Lower leg skin (tissue), 4 donors: ENCODE data around the gene ZIC5. TPM values are rescaled to one million over a fixed set of nuclear protein-coding genes. Genes with fewer than 3 reads are reported as not detected.

Source experiments
- DNase-seq, 2 donors: peaks; one replicate each; pipeline ENCODE4 v3.0.0-alpha.2; 2019; ENCODE audit warnings: low spot score in 2 of 2
- H3K4me3 ChIP-seq: fragments of 200-600 bp; sonication (generic); 2 replicates; pipeline ENCODE4 v1.5.1; 2017; ENCODE audit warnings: mild to moderate bottlenecking, low read depth; ENCODE audit not compliant: poor library complexity, severe bottlenecking
- POLR2A ChIP-seq, 2 donors: fragments of 450-650 bp; IDR thresholded peaks; one replicate each; pipeline ENCODE4 v1.6.1; 2016 to 2017; ENCODE audit warnings: antibody characterized with exemption in 2 of 2, mild to moderate bottlenecking in 1 of 2, moderate library complexity in 1 of 2
- WGBS, 2 donors: methylation state at CpG; one replicate each; pipeline ENCODE4 v1.1.5; 2018; 5-methylcytosine and 5-hydroxymethylcytosine counted together
- intact Hi-C: fragments of 100-400 bp; cut with DNase I; formaldehyde crosslinking; loops from one replicate; pipeline ENCODE4 v1.15.0; 2023; ENCODE audit warnings: low total_unique reads
- total RNA-seq, 4 donors: library from RNA; depleted of rRNA; stranded (reverse); fragments of >200 nt; gene quantifications; one replicate each; pipeline ENCODE4 v1.1.0, GENCODE V29; 2016
- TF ChIP-seq, protein P1 (sequence below), 3 donors: fragments of 450-650 bp; IDR thresholded peaks; one replicate each; pipeline ENCODE4 v1.5.1; 2016; ENCODE audit warnings: antibody characterized with exemption in 3 of 3, mild to moderate bottlenecking in 3 of 3, moderate library complexity in 2 of 3

Gene ZIC5
- total RNA-seq, 4 donors from 2014 or later: not detected

DNA sequence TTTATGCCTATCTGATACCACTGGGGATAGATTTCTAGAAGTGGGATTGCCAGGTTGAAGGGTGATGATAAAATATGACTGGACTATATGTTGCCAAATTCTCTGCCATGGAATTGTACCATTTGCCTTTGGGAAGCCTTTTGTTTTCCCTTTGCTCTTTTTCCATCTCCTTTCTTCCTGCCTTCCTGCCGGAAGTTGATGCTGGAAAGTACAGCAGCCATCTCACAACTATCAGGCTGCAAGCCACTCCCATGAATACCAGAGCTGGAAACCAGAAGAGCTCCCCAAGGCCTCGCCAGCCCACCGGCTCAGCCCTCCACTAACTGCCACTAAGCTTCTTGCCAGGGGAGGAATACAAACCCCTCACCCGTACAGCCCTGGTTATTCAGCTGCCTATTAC is 29.7 kb downstream of the ZIC5 start:
- intact Hi-C loops: no loop called here
- DNase-seq: no peak
- WGBS, 2 donors: 65 to 71% methylated on average over 4 of the region's 4 CpGs
- TF ChIP-seq, protein P1, sequence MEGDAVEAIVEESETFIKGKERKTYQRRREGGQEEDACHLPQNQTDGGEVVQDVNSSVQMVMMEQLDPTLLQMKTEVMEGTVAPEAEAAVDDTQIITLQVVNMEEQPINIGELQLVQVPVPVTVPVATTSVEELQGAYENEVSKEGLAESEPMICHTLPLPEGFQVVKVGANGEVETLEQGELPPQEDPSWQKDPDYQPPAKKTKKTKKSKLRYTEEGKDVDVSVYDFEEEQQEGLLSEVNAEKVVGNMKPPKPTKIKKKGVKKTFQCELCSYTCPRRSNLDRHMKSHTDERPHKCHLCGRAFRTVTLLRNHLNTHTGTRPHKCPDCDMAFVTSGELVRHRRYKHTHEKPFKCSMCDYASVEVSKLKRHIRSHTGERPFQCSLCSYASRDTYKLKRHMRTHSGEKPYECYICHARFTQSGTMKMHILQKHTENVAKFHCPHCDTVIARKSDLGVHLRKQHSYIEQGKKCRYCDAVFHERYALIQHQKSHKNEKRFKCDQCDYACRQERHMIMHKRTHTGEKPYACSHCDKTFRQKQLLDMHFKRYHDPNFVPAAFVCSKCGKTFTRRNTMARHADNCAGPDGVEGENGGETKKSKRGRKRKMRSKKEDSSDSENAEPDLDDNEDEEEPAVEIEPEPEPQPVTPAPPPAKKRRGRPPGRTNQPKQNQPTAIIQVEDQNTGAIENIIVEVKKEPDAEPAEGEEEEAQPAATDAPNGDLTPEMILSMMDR (IDR thresholded peaks at IDR 0.05): no peak
- TF ChIP-seq POLR2A (IDR thresholded peaks at IDR 0.05): no peak
- H3K4me3 ChIP-seq: no peak overlapping the region

DNA sequence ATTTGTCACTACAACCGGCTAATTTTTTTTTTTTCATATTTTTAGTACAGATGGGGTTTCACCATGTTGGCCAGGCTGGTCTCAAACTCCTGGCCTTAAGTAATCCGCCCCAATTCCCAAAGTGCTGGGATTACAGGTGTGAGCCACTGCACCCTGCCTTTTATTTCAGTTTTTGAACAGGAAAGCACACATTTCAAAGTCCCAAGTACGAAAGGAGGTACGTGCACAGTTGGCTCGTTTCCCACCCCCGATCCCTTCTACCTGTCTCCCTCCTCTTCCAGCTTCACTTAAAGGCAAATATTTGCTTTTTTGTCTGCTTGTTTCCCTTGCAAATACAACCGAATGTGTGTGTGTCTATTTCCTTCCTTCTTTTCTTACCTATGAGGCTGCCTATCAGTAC is 30.5 kb downstream of the ZIC5 start:
- intact Hi-C loops: no loop called here
- DNase-seq: no peak
- no peak overlapping the region for H3K4me3 ChIP-seq
- WGBS, 2 donors: 55 to 62% methylated on average over 7 of the region's 7 CpGs
- TF ChIP-seq, protein P1 (IDR thresholded peaks at IDR 0.05): no peak

DNA sequence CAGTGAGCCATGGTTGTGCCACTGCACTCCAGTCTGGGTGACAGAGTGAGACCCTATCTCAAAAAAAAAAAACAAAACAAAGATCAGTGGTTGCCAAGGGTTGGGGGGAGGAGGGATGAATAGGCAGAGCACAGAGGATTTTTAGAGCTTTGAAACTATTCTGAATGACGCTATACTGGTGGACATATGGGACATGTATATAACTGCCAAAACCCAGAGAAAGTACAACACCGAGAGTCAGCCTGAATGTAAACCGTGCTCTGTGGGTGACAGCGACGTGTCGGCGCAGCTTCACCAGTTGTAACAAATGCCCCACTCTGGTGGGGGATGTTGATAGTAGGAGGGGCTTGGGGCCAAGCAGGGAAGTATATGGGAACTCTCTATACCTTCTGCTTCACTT is 32.9 kb downstream of the ZIC5 start:
- DNase-seq: no peak
- no peak overlapping the region for H3K4me3 ChIP-seq
- intact Hi-C loops: no loop called here
- 62 to 69% methylated on average over 7 of the region's 7 CpGs for WGBS, 2 donors
- TF ChIP-seq, protein P1 (IDR thresholded peaks at IDR 0.05): no peak
- no peak for TF ChIP-seq POLR2A (IDR thresholded peaks at IDR 0.05)

DNA sequence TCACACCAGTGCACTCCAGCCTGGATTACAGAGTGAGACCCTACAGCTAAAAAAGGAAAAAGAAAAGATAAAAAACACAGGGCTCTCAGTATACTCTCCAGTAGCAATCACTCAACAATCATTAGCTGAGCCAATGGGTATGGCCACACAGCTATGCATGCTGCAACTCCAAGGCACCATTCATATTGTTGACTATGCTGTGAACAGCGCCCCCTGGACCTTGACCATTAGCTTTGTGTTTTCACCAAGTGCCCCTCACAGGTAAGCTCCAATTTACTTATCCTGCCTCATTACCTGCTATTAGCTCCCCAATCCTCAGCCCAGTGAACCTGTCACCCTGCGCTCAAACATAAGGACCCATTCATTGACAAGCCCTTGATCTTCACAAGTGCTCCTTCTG is 35.8 kb downstream of the ZIC5 start:
- TF ChIP-seq, protein P1 (IDR thresholded peaks at IDR 0.05): no peak
- no peak for TF ChIP-seq POLR2A (IDR thresholded peaks at IDR 0.05)
- WGBS, 2 donors: 50 to 91% methylated on average over 2 of the region's 2 CpGs
- intact Hi-C loops: no loop called here

DNA sequence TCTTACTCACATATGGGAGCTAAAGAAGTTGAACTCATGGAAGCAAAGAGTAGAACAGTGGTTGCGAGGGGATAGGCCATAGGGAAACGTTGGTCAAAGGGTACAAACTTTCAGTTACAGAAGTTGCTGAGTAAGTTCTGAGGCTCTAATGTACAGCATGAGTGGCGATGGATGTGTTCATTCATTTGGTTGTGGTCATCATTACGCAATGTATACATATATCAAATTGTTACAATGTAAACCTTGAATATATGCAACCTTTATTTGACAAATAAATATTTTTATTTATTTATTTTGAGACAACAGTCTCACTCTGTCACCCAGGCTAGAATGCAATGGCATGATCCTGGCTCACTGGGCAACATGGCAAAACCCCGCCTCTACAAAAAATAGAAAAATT is 38.7 kb downstream of the ZIC5 start:
- DNase-seq: no peak
- H3K4me3 ChIP-seq: no peak overlapping the region
- TF ChIP-seq, protein P1 (IDR thresholded peaks at IDR 0.05): no peak
- no peak for TF ChIP-seq POLR2A (IDR thresholded peaks at IDR 0.05)
- intact Hi-C loops: no loop called here
- 89 to 92% methylated on average over 5 of the region's 5 CpGs for WGBS, 2 donors

More for the DNA sequence above, 35.8 kb downstream of the ZIC5 start:
- no peak for DNase-seq
- no peak overlapping the region for H3K4me3 ChIP-seq

DNA sequence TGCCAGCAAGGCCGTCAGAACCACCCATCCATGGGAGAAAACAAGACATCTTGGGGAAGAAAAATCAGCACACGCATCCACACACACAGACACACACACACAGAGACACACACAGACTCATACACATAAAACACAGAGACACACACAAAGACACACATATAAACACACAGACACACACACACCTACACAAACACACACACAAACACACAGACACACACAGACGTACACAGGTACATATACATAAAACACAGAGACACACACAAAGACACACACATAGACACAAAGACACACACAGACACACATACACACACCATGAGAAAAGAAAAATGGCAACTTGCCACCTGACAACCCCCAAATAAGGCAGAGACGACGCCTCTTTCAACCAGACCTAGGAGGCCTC is 40.6 kb downstream of the ZIC5 start:
- no peak overlapping the region for H3K4me3 ChIP-seq
- intact Hi-C loops: no loop called here
- DNase-seq: no peak
- TF ChIP-seq, protein P1 (IDR thresholded peaks at IDR 0.05): no peak
- TF ChIP-seq POLR2A (IDR thresholded peaks at IDR 0.05): no peak
- 77 to 81% methylated on average over 5 of the region's 5 CpGs for WGBS, 2 donors
